OCI-LY1 (cell line): ENCODE results near the gene AMELX.

Experiments used
- H2AFZ ChIP-seq: fragments of 200-600 bp; sonication (generic), shearing (Covaris generic); 2 replicates; pipeline ENCODE4 v1.6.0; 2014; ENCODE audit warnings: antibody characterized with exemption, mild to moderate bottlenecking, low read length
- H3F3A ChIP-seq: fragments of 200-600 bp; sonication (generic), shearing (Covaris generic); 2 replicates; pipeline ENCODE4 v1.6.0; 2014; ENCODE audit warnings: mild to moderate bottlenecking, antibody characterized with exemption, low read length, moderate library complexity; ENCODE audit not compliant: insufficient read depth
- H3K27ac ChIP-seq: fragments of 200-600 bp; sonication (generic); 2 replicates; pipeline ENCODE4 v1.5.1; 2014; ENCODE audit warnings: low read length, mixed run types, mild to moderate bottlenecking, low read depth; ENCODE audit not compliant: poor library complexity, severe bottlenecking
- H3K27me3 ChIP-seq: fragments of 200-600 bp; sonication (generic); 2 replicates; pipeline ENCODE4 v1.6.0; 2014; ENCODE audit warnings: antibody characterized with exemption, mild to moderate bottlenecking, low read length, moderate library complexity; ENCODE audit not compliant: insufficient read depth
- H3K36me3 ChIP-seq: fragments of 200-600 bp; sonication (generic); 2 replicates; pipeline ENCODE4 v1.6.1; 2014; ENCODE audit warnings: mild to moderate bottlenecking, antibody characterized with exemption, low read length, moderate library complexity, mixed read lengths; ENCODE audit not compliant: insufficient read depth
- H3K4me1 ChIP-seq: fragments of 200-600 bp; sonication (generic); 2 replicates; pipeline ENCODE4 v1.5.1; 2014; ENCODE audit warnings: mild to moderate bottlenecking, low read length, moderate library complexity; ENCODE audit not compliant: insufficient read depth, severe bottlenecking
- H3K4me2 ChIP-seq: fragments of 200-600 bp; sonication (generic), shearing (Covaris generic); 2 replicates; pipeline ENCODE4 v1.6.1; 2014; ENCODE audit warnings: low read length
- H3K4me3 ChIP-seq: fragments of 200-600 bp; sonication (generic); 2 replicates; pipeline ENCODE4 v1.5.1; 2014; ENCODE audit warnings: low read length, low read depth, mild to moderate bottlenecking, mixed read lengths; ENCODE audit not compliant: poor library complexity, severe bottlenecking
- H3K79me2 ChIP-seq: fragments of 200-600 bp; shearing (Covaris generic); 2 replicates; pipeline ENCODE4 v1.6.1; 2016; ENCODE audit warnings: mixed run types, low read length, mixed read lengths; ENCODE audit not compliant: insufficient read depth
- H3K9ac ChIP-seq: fragments of 200-600 bp; sonication (generic), shearing (Covaris generic); 2 replicates; pipeline ENCODE4 v1.6.1; 2014; ENCODE audit warnings: mild to moderate bottlenecking, low read length, mixed read lengths
- H3K9me2 ChIP-seq: fragments of 200-600 bp; sonication (generic), shearing (Covaris generic); 2 replicates; pipeline ENCODE4 v1.6.1; 2014; ENCODE audit warnings: low read depth, mild to moderate bottlenecking, low read length, mixed read lengths
- H3K9me3 ChIP-seq: fragments of 200-600 bp; shearing (Covaris generic); 2 replicates; pipeline ENCODE4 v1.6.1; 2014; ENCODE audit warnings: low read length, mixed read lengths
- H4K20me1 ChIP-seq: fragments of 200-600 bp; sonication (generic), shearing (Covaris generic); 2 replicates; pipeline ENCODE4 v1.6.0; 2016; ENCODE audit warnings: mild to moderate bottlenecking, low read length; ENCODE audit not compliant: insufficient read depth
- CTCF ChIP-seq: fragments of 200-600 bp; sonication (generic), shearing (Covaris generic); IDR thresholded peaks from 2 replicates; pipeline ENCODE4 v1.5.1; 2017; ENCODE audit warnings: mild to moderate bottlenecking, antibody characterized with exemption, low read length, moderate library complexity, mixed read lengths
- EZH2 ChIP-seq: fragments of 200-600 bp; sonication (generic), shearing (Covaris generic); IDR thresholded peaks from 2 replicates; pipeline ENCODE4 v1.8.0; 2017; ENCODE audit warnings: borderline replicate concordance, mixed run types, mild to moderate bottlenecking, antibody characterized with exemption, low read length, moderate library complexity, mixed read lengths

The AMELX gene

GRCh38 chrX:11309220-11309619 lies 16.0 kb downstream of the AMELX start:
- Histone ChIP-seq H3K79me2 (no peaks in the 10 kb centered on the region), H2AFZ (no peak overlapping the region), H3K36me3 (no peaks in the 10 kb centered on the region), H3K27me3 (no peaks in the 10 kb centered on the region), H3K27ac (no peak overlapping the region), H3F3A (no peaks in the 10 kb centered on the region), H4K20me1 (no peaks in the 10 kb centered on the region), H3K9ac (no peak overlapping the region), H3K4me2 (no peak overlapping the region), H3K4me3 (no peak overlapping the region), H3K9me3 (no peaks in the 10 kb centered on the region), H3K9me2 (no peaks in the 10 kb centered on the region), H3K4me1 (no peaks in the 10 kb centered on the region)
- no peak for TF ChIP-seq EZH2
- no peak for TF ChIP-seq CTCF

- Histone ChIP-seq H3K4me2 (no peak overlapping the region), H3K79me2 (no peaks in the 10 kb centered on the region), H3K4me1 (no peaks in the 10 kb centered on the region), H3F3A (no peaks in the 10 kb centered on the region), H3K27ac (no peak overlapping the region), H3K9me2 (no peaks in the 10 kb centered on the region), H4K20me1 (no peaks in the 10 kb centered on the region), H3K9ac (no peak overlapping the region), H3K27me3 (no peaks in the 10 kb centered on the region), H3K36me3 (no peaks in the 10 kb centered on the region), H3K9me3 (no peaks in the 10 kb centered on the region), H3K4me3 (no peak overlapping the region), H2AFZ (no peak overlapping the region)
- no peak for TF ChIP-seq CTCF
- TF ChIP-seq EZH2, result no peak
These were observed 18.5 kb downstream of the AMELX start for GRCh38 chrX:11311706-11312105.

GRCh38 chrX:11319806-11320520 lies 26.8 kb downstream of the AMELX start:
- Histone ChIP-seq H2AFZ (no peak overlapping the region), H3K79me2 (no peaks in the 10 kb centered on the region), H3K4me2 (no peak overlapping the region), H3K9me2 (no peaks in the 10 kb centered on the region), H3K4me1 (no peaks in the 10 kb centered on the region), H3K4me3 (no peak overlapping the region), H3K9ac (no peak overlapping the region), H3K27ac (no peak overlapping the region), H3K27me3 (no peaks in the 10 kb centered on the region), H3K36me3 (no peaks in the 10 kb centered on the region), H4K20me1 (no peaks in the 10 kb centered on the region), H3F3A (no peaks in the 10 kb centered on the region), H3K9me3 (no peaks in the 10 kb centered on the region)
- TF ChIP-seq EZH2 (no peak), CTCF (no peak)
